ENCODE data around the gene EFEMP2.
"Not testable (repeated sequence)": the region's sequence is repeated elsewhere in the genome, so short reads cannot be mapped to it uniquely, and the experiment has no call there.

The EFEMP2 gene

DNA sequence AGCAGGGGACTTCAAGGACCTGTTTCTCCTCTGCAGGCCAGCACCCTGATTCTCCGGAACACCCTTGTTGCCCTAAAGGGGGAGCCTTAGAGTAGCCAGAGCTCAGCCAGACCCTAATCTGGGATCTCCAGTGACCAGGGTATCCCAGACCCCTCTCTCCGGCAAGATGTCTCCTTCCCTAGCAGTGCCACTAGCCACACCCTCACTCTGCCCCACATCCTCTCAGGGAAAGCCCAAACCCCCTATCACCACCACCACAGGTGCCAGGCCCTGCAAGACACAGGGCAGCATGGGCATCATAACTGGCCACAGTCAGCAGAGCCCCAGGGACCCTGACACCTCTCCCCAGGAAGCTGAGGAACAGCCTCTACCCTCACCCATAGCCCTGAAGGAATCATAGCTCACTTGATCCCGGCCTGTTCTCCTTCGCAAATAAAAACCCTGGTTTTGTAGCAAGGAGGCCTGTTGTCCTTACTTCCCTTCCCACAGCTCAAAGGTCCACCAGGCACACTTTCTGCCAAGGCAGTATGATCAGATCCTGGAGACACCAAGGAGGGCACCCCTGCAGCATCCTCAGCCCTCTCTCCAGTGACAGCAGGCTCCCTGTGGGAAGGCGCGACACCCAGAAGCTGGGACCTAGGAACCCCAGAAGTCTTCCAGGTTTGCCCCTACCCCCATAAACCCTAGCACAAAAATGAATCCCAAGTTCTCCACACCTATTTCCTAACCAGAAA, 19.2 kb downstream of the EFEMP2 start:
- no peak for FAIRE-seq

DNA sequence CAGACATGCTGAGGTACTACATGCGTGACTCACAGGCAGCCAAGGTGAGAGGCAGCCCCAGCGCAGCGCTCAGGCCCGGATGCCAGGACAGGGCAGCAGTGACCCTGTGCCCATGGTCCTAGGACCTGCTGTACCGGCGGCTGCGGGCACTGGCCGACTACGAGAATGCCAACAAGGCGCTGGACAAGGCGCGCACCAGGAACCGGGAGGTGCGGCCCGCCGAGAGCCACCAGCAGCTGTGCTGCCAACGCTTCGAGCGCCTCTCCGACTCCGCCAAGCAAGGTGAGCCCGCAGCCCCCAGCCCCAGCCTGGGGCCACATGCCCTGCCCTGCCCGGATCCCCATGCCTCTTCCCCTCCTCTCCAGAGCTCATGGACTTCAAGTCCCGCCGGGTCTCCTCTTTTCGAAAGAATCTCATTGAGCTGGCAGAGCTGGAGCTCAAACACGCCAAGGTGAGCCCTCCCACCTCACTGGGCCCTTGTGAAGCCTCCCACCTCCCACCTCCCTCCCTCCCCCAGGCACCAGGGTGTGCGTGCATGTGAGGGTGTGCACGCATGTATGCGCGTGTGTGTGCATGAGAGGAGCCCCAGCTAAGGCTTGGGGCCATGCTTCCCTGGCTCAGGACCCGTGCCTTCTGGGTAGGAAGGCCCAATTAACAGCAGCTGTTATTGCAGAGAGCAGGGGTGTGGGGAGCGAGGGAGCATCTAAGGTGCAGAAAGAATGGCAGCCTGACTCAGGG, 19.9 kb downstream of the EFEMP2 start:
- FAIRE-seq, result no peak

DNA sequence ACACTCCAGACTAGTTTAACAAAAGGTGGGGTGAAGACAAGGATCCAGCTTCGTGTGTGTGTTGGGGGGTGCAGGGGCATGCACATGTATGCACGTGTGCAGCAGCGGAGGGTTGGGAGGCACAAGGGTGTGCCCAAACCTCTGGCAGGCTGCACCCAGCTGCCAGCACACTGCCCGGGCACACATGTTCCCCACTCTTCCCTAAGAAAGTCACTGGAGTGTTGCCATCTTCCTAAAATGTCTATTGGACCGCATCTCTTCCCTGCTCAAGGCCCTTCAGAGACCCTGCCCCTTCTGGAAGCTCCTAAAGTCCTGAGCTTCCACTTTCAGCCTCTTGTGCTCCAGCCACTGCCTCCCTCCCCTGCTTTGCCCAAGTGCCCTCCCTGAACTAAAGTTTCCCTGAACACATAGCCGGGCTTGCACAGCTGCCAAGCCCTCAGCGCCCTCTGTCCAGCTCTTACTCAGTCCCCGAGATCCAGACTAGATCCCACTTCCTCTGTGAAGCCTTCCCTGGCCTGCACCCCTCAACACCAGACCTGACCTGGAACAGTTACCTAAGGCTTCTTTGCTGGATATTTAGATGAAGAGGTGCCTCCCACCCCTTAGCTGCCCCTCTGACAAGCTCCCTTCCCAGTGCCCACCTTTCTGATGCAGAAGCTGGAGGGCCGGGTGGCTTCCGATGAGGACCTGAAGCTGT, 20.6 kb downstream of the EFEMP2 start:
- no peak for FAIRE-seq

DNA sequence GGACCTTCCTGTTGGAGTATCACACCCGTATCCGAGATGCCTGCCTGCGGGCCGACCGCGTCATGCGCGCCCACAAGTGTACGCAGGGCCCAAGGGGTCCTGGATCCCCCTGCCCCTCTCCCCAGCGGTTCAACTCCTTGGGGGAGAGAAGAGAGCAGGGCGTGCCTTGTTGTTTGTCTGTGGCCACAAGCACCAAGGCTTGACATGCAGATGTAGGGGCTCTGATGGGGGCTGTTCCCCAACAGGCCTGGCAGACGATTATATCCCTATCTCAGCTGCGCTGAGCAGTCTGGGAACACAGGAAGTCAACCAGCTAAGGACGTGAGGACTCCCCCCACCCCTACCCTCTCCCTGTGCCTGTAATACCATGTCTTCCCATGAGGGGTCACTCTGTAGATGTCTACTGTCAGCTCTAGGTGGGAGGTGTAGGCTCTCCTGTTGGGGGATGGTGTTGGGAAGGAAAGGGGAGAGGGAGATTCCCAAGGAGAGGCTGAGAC, 21.5 kb downstream of the EFEMP2 start:
- no peak for FAIRE-seq

DNA sequence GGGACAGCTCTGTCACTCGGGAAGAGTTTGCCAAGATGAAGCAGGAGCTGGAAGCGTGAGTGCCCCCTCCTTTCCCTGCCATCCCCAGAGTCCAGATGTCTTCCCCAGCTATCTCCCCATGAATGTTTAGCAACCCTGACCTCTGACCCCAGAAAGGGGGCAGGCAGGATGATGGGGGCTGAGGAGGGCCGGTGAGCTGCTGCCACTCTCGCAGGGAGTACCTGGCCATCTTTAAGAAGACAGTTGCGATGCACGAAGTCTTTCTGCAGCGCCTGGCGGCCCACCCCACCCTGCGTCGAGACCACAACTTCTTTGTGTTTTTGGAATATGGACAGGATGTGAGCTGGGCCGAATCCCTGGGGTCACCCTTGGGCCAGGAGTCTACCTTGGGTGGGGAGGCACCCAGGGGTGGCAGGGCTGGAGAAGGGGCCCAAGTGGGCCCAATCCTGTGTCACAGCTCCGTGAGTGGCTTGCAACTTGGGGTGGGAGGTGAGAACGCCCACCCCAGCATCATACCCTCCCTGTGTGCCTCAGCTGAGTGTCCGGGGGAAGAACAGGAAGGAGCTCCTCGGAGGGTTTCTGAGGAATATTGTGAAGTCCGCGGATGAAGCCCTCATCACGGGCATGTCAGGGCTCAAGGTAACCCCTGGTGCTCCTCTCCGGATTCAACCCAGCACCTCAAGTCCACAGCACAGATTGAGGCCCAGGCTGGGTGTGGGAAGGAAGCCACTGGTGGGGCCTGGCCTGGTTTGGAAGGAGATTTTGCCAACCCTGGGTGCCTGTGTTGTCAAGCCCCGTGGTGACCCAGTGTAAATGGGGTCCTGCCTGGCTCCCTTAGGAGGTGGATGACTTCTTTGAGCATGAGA, 22.1 kb downstream of the EFEMP2 start:
- no peak for FAIRE-seq

DNA sequence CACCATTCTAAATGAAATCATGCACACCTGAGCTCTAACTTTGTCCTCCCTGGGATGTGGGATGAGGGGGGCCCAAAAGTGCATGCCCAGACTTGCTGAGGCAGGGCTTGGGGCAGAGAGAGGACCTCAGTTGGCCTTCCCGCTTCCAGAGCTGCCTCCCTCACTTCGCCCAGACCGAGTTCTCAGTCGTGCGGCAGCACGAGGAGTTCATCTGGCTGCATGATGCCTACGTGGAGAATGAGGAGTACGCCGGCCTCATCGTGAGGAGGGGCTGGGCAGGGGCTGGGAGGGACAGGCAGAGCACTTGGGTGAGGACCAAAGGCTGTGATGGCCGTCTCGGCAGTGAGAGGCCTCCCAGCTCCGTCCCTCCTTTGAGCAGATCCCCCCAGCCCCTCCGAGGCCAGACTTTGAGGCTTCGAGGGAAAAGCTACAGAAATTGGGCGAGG, 22.8 kb downstream of the EFEMP2 start:
- no peak for FAIRE-seq

DNA sequence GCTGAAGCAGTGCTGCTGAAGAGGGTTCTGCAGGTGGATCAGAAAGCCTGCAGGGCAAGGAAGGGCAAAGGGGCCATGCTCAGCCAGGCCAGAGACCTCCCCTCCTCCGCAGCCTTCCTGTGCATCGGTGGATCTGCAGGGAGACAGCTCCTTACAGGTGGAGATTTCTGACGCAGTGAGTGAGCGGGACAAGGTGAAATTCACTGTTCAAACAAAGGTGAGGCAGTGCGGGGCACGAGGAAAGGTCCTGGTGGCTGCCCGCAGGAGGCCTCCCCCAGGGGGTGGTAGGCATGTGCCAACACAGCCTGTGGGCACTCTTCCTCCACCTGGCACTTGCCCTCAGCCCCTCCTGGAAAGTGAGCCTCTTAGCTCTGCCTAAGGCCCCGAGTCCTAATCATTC, 23.2 kb downstream of the EFEMP2 start:
- FAIRE-seq, result no peak

DNA sequence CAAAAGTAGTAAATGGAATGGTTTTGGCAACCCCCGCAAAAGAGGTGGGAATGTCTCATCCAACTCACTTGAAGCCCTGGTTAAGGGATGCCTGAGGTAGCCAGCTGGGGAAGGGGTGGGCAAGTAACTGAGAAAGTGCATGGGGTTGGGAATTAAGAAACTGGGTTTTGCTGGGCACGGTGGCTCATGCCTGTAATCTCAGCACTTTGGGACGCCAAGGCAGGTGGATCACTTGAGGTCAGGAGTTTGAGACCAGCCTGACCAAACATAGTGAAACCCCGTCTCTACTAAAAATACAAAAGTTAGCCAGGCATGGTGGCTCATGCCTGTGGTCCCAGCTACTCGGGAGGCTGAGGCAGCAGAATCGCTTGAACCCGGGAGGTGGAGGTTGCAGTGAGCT, 23.9 kb downstream of the EFEMP2 start:
- not testable (repeated sequence) for FAIRE-seq

DNA sequence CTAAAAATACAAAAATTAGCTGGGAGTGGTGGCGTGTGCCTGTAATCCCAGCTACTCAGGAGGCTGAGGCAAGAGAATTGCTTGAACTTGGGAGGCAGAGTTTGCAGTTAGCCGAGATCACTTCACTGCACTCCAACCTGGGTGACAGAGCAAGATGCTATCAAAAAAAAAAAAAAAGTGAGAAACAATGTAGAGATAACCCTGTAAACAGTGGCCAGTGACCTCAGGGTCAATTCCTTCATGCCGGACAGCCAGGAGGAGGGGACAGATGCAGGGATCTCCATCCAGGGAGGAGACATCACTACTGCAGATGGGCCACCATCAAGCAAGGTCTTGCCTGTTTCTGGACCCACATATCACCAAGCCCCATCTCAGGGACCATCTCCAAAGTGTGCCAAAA, 24.9 kb downstream of the EFEMP2 start:
- FAIRE-seq, result no peak

DNA sequence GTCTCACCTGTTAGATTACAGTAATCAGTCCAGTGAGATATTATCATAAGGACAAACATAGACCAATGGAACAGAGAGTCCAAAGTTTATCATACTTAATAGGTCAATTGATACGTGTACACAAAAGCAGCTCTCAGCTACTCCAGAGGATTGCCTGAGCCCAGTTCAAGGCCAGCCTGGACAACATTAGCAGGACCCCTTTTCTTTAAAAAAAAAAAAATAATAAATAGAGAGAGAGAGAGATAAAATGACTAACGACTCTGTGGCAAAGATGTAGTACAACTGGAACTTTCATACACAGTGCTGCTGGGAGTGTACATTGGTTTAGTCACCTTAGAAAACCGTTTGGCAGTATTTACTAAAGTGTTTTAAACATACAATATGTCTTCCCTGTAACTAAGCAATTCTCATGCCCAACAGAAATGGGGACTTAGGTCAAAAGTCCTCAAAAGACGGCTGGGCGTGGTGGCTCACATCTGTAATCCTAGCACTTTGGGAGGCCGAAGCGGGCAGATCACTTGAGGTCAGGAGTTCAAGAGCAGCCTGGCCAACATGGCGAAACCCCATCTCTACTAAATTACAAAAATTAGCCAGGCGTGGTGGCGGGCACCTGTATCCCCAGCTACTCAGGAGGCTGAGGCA, 28.2 kb downstream of the EFEMP2 start:
- FAIRE-seq, result no peak

DNA sequence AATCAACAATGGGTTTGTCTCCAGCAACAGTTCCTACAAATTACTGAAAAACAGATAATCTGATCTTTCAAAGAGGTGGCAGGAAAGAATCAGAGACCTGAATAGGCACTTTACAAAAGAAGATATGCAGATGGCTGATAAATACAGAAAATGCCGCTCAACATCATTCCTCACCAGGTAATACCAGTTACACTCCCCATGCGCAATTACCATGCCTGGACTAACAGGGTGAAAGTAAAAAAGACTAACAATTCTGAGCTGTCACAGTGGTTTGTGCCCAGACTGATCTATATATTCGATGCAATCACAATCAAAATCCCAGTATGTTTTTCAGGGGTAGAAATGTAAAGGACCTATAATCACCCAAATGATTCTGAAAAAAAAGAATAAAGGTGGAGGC, 28.8 kb downstream of the EFEMP2 start:
- FAIRE-seq, result no peak

DNA sequence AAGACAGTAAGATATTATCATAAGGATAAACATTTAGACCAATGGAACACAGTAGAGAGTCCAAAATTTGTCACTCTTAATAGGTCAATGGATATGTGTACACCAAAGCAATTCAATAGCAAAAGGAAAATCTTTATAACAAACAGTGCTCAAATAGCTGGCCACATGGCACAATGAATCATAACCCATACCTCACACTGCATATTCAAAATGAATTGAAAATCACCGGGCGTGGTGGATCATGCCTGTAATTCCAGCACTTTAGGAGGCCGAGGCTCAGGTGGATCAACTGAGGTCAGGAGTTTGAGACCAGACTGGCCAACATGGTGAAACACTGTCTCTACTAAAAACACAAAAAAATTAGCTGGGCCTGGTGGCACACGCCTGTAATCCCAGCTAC, 30.5 kb downstream of the EFEMP2 start:
- FAIRE-seq, result no peak

DNA sequence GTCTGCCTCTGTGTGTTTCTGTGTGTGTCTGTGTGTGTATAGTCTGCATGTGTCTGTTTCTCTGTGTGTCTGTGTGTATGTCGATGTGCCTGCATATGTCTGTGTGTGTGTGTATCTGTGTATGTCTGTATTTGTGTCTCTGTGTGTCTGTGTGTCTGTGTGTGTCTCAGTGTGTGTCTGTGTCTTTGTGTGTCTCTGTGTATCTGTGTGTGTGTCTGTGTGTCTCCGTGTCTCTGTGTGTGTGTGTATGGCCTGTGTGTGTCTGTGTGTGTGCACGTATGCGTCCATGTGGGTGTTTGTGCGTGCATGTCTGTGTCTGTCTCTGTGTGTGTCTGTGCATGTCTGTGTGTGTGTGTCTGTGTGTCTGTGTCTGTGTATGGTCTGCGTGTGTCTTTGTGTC, 38.4 kb downstream of the EFEMP2 start:
- FAIRE-seq, result no peak

DNA sequence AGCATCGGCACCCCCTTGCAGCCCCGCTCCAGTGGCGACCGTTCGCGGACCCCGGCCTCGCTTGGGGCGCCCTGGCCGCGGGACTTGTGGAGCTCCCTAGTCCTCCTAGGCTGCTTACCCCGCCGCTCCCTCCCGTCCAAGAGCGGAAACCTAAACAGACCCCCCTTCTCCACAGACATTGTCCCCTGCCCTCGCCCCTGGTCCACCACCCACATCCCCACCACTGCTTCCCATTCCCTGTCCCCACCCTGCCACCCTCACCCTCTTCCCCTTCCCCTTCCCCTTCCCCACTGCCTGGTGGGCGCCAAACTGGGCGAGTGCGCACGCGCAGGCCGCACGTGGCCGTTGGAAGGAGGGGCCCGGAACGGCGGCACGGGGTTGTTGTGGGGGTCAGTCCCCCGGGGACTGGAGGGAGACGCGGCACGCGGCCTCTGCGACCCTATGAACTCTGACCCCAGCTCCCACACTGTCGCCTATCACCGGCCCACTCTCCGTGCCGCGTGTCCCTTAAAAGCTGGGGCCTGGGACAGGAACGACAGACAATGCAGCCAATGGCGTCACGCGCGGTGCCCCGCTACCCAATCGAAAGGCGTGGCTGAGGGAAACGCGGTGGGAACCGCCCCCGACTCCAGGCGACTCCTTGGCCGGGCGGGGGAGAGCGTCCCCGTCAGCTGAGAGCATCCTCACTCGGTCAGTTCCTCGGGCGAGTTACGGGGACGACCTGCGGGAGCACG, 39.1 kb downstream of the EFEMP2 start, which contains the start of gene SNX32:
SNX32 (plus strand) TSS at position 667 of the 734 bp plus-strand sequence. CDS start 103 bp downstream, outside the sequence.
- no peak for FAIRE-seq

DNA sequence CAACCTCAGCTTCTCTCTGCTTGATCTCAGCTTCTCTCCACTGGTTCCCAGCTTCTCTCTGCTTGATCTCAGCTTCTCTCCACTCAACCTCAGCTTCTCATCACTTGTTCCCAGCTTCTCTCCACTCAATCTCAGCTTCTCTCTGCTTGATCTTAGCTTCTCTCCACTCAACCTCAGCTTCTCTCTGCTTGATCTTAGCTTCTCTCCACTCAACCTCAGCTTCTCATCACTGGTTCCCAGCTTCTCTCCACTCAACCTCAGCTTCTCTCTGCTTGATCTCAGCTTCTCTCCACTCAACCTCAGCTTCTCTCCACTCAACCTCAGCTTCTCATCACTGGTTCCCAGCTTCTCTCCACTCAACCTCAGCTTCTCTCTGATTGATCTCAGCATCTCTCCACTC, 40.4 kb downstream of the EFEMP2 start:
- FAIRE-seq, result not testable (repeated sequence)

DNA sequence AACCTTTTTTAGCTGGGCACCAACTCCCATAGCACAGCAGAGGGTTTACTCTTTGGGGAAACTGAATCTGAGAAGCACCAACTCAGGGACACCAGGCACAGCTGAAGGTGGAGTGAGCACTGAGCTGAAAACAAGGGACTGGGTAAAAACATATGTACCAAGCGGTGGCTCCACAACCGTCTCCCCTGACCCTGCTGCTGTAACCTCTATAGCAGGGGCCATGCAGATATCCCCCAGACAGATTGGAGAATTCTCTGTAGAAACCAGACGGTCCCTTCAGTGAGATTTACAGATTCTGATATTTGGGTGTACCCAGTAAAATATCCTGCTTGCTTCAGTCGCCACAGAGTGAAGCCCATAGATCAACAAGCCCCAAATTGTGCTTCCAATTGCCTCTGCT, 43.1 kb downstream of the EFEMP2 start:
- no peak for FAIRE-seq

DNA sequence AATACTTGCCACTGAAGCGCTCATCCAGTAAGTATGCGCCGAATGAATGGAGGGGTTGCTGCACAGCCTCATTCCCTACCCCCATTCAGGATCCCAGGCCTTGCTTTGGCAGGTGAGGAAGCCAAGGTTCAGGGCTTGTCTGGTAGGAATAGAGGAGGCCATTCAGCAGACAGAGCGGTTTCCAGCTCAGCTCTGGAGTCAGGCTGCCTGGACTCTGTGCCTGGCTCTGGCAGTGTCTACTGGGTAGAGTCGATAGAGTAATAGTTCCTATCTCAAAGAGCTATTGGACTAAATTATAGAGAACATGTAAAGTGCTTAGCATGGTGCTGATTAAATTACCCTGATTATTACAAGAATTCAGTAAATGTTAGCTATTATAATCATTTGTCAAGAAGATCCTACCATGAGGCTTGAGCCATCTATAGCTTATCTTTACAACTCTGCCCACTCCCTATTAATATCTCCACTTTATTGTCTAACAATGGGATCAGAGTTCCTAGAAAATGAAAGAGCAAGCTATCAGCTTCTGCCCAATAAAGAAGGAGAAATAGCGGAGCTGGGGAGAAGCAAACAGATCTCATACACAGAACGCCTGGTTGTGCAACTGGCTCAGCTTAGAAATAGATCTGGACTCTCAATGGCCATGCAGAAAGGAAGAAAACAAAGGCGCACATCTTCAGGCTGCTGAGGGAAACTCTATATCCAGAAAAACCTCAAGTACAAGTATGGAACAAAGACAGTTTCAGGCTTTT, 45.4 kb downstream of the EFEMP2 start:
- FAIRE-seq, result no peak

DNA sequence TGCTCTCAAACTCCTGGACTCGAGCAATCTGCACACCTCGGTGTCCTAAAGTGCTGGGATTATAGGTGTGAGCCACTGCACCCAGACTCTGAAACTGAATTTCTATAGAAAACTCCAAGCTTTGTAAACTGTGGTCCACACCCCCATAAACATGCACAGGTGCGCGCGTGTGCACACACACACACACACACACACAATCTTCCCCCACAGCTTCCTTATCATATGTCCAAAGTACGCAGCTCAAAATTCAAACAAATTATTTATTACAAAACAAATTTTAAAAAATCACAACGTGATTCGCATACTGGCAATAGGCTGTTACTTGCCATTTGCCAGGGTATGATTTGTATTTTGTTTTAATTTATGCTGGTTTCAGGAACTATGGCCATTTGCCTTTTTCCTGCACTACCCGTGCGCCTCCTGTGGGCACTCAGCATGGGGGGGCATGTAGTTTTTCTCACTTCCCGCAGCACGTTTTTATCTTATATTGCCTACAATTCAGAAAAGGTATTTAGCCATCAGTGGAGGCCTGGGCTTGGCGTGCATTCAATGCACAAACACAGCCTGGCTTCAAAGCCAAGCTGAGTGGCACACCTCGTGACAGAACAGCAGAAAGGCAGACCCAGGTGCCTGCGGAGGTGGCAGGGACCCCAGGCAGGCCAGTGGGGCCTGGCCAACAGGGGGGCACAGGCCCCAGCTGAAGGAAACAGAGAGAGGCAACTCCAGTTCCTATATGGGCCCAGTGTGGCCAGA, 49.6 kb downstream of the EFEMP2 start:
- no peak for FAIRE-seq

DNA sequence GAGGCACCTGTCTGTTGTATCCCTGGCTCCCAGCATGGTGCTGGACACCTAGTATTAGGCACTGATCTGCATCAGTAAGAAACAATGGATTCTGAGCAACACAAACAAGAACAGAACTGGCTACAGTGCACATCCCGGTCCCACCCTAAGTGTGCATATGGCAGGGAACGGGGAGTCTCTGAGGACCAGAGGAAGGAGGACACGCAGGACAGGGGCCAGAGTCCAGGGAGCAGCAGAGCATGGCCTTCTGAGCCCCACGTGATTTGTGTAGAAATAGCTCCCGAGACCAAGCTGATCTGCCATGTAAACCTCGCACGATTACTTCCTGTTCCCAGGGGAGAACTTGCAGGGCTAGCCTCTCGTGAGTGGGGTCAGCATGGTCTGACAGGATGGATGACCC, 51.5 kb downstream of the EFEMP2 start:
- no peak for FAIRE-seq
